GM20000 (cell line): Measurements from ENCODE around the gene ILDR2.

Source experiments
- DNase-seq: peaks from one replicate; pipeline ENCODE4 v3.0.0; 2012; ENCODE audit warnings: low spot score
- TF ChIP-seq, protein P1 (sequence below): IDR thresholded peaks from 2 replicates; pipeline ENCODE4 v1.5.1; 2012; ENCODE audit warnings: mild to moderate bottlenecking, control low read depth; ENCODE audit errors: extremely low read depth, missing control alignments

ILDR2 gene

DNA sequence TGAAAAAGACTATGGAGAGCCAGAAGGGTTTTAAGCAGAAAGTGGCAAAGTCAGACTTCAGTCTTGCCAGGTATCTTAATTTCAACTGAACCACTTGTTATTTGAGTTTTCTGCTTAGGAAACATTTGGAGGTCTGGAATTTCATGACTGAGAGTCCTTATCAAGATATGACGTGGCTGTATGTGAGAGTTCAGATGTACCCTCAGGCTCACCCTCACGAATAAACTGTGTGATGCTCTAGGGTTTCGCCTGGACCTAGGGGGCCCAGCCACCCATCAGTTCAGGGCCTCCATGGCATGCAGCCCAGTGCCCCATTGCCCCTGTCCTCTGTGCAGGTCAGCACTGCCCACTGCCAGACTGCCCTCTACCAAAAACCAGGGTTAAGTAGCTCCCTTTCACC, 68.7 kb downstream of the ILDR2 start:
- DNase-seq, result no peak
- TF ChIP-seq, protein P1, sequence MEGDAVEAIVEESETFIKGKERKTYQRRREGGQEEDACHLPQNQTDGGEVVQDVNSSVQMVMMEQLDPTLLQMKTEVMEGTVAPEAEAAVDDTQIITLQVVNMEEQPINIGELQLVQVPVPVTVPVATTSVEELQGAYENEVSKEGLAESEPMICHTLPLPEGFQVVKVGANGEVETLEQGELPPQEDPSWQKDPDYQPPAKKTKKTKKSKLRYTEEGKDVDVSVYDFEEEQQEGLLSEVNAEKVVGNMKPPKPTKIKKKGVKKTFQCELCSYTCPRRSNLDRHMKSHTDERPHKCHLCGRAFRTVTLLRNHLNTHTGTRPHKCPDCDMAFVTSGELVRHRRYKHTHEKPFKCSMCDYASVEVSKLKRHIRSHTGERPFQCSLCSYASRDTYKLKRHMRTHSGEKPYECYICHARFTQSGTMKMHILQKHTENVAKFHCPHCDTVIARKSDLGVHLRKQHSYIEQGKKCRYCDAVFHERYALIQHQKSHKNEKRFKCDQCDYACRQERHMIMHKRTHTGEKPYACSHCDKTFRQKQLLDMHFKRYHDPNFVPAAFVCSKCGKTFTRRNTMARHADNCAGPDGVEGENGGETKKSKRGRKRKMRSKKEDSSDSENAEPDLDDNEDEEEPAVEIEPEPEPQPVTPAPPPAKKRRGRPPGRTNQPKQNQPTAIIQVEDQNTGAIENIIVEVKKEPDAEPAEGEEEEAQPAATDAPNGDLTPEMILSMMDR, result no peak

GRCh38 chr1:166905900-166906299, 69.4 kb downstream of the ILDR2 start:
- TF ChIP-seq, protein P1, result no peak
- no peak for DNase-seq

DNA sequence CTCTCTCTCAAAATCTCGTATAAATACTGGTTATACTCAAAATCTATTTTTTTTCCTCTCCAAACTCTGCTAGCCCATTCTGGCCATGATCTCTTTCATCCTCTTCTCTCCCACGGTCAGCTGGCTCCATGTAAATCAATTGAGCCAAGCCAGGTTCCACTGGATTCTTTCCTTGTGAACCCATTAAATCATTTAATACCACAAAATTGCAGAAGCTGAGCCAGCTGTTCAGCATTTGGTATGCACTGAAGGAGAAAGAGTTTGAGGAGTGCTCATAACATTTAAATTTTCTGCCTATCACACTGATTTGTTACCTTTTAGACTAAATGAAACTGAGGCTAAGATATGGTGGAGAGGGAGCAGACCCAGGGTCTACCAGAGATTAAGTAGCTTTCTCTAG, 70.2 kb downstream of the ILDR2 start:
- TF ChIP-seq, protein P1, result no peak
- no peak for DNase-seq

GRCh38 chr1:166903232-166903631, 72.1 kb downstream of the ILDR2 start:
- DNase-seq, result no peak
- TF ChIP-seq, protein P1, result no peak

DNA sequence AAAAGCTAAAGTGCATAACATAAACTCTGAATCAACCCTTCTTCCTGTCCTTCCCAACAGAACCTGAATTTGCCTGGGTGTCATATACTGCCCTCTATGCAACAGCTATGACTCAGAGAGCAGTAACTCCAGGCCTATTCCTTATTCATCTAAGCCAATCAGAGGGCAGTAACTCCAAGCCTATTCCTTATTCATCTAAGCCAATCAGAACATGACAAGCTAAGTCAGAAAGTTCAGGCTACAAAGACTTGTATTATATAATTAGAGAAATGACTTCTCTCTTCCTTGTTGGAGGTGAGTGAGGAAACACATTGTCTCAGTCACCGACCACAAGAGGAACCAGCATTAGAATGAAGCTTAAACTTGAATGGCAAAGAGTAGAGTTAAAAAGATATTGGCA, 73.1 kb downstream of the ILDR2 start:
- TF ChIP-seq, protein P1, result no peak

DNA sequence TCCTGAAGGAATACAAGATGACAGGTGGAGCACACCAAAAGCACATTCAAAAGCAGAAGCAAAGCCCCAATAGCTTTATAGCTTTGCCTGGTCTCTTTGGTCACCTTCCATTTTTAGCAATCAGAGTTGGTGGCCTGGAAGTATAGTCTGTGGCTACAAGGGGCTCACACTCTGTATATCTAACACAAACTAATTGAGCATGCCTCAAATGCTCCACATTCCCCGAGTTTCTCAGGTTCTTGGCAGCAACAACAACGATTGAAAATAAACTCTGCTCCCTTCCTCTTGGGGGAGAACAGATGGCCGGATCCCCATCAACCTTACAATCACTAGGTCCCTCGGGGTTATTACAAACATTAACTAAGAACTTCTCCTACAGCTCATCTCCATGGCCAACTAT, 74.4 kb downstream of the ILDR2 start:
- TF ChIP-seq, protein P1, result no peak
- DNase-seq, result no peak

More for the DNA sequence above, 73.1 kb downstream of the ILDR2 start:
- DNase-seq, result no peak

DNA sequence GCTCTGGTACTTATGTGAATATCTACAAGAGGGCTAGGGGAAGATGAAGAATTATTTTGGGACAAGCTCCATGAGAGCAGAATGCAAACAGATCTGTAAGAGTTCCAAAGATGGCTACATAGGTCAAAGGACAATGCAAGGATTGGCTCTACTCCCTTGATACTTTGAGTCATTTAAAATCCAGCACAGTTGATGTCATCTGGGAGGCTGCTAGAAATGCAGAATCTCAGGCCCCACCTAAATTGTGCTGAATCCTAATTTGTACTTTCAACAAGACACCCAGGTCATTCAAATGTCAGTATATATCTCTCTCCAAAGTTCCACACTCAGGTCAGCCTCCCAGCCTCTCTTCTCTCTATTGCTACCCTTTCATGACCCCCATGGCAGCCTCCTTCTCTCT, 75.6 kb downstream of the ILDR2 start:
- no peak for DNase-seq
- TF ChIP-seq, protein P1, result no peak
